ENCODE results near the gene SCUBE2.

Gene SCUBE2

GRCh38 chr11:9121469-9121796, 30.0 kb upstream of the SCUBE2 start:
- DNase-seq (ENCODE audit: low spot score), result no peak
- no peak for TF ChIP-seq CTCF (IDR thresholded peaks at IDR 0.05; ENCODE audit: extremely low read depth, missing control alignments)

GRCh38 chr11:9120664-9121468, 29.5 kb upstream of the SCUBE2 start:
- no peak for DNase-seq (ENCODE audit: low spot score)
- TF ChIP-seq CTCF (IDR thresholded peaks at IDR 0.05; ENCODE audit: extremely low read depth, missing control alignments), result no peak

GRCh38 chr11:9118277-9118676, 26.9 kb upstream of the SCUBE2 start:
- TF ChIP-seq CTCF (IDR thresholded peaks at IDR 0.05; ENCODE audit: extremely low read depth, missing control alignments), result no peak
- DNase-seq (ENCODE audit: low spot score), result no peak

GRCh38 chr11:9112075-9112474, 20.7 kb upstream of the SCUBE2 start:
- TF ChIP-seq CTCF (IDR thresholded peaks at IDR 0.05; ENCODE audit: extremely low read depth, missing control alignments), result no peak
- no peak for DNase-seq (ENCODE audit: low spot score)

GRCh38 chr11:9109858-9110731, 18.7 kb upstream of the SCUBE2 start:
- no peak for TF ChIP-seq CTCF (IDR thresholded peaks at IDR 0.05; ENCODE audit: extremely low read depth, missing control alignments)
- DNase-seq (ENCODE audit: low spot score), result no peak

GRCh38 chr11:9104580-9104979, 13.2 kb upstream of the SCUBE2 start:
- no peak for DNase-seq (ENCODE audit: low spot score)
- no peak for TF ChIP-seq CTCF (IDR thresholded peaks at IDR 0.05; ENCODE audit: extremely low read depth, missing control alignments)
